Ectodermal cell (in vitro differentiated cells): Measurements from ENCODE around the gene SRSF2.
"Not testable (repeated sequence)": the region's sequence is repeated elsewhere in the genome, so short reads cannot be mapped to it uniquely, and the experiment has no call there.

ENCODE experiments used
- H3K27ac ChIP-seq: 2 replicates; pipeline ENCODE4 v1.7.0; 2013; ENCODE audit warnings: mild to moderate bottlenecking, low read depth, low read length; ENCODE audit not compliant: insufficient read depth, poor library complexity, severe bottlenecking
- H3K27me3 ChIP-seq: 2 replicates; pipeline ENCODE4 v1.7.0; 2013; ENCODE audit warnings: mild to moderate bottlenecking, low read length; ENCODE audit not compliant: insufficient read depth, control insufficient read depth, poor library complexity, severe bottlenecking
- H3K36me3 ChIP-seq: one replicate; pipeline ENCODE4 v1.7.0; 2013; ENCODE audit warnings: low read length; ENCODE audit not compliant: control insufficient read depth, insufficient read depth
- H3K4me1 ChIP-seq: one replicate; pipeline ENCODE4 v1.7.0; 2013; ENCODE audit warnings: low read length; ENCODE audit not compliant: control insufficient read depth, insufficient read depth
- H3K4me3 ChIP-seq: 2 replicates; pipeline ENCODE4 v1.7.0; 2013; ENCODE audit warnings: low read depth, low read length, control low read depth; ENCODE audit not compliant: insufficient read depth
- H3K9me3 ChIP-seq: 2 replicates; pipeline ENCODE4 v1.7.0; 2013; ENCODE audit warnings: mild to moderate bottlenecking, low read length, moderate library complexity; ENCODE audit not compliant: control insufficient read depth
- WGBS, 2 experiments: methylation state at CpG; one replicate each; pipeline ENCODE4 v1.1.7; 2013; ENCODE audit warnings: missing lambda C conversion rate in 2 of 2; 5-methylcytosine and 5-hydroxymethylcytosine counted together

SRSF2 gene

GRCh38 chr17:76701471-76701967, 35.6 kb downstream of the SRSF2 start:
- H3K27ac ChIP-seq = no peak overlapping the region

GRCh38 chr17:76700617-76701470, 36.3 kb downstream of the SRSF2 start:
- 58% methylated on average over 32 to 33 of the region's 33 CpGs for WGBS, 2 experiments
- H3K27me3 ChIP-seq = no peaks in the 10 kb centered on the region
- no peaks in the 10 kb centered on the region for H3K9me3 ChIP-seq
- H3K4me1 ChIP-seq = peaks cover 38% of the 10 kb centered on the region
- no peak overlapping the region for H3K4me3 ChIP-seq
- no peak overlapping the region for H3K27ac ChIP-seq
- H3K36me3 ChIP-seq = no peaks in the 10 kb centered on the region

More at GRCh38 chr17:76701471-76701967, 35.6 kb downstream of the SRSF2 start:
- WGBS, 2 experiments = 67 to 73% methylated on average over 11 of the region's 11 CpGs
- no peak overlapping the region for H3K4me3 ChIP-seq
- H3K36me3 ChIP-seq = no peaks in the 10 kb centered on the region
- H3K27me3 ChIP-seq = no peaks in the 10 kb centered on the region
- H3K9me3 ChIP-seq = no peaks in the 10 kb centered on the region
- H3K4me1 ChIP-seq = peaks cover 38% of the 10 kb centered on the region

- Histone ChIP-seq H3K27ac (no peak overlapping the region), H3K4me3 (no peak overlapping the region), H3K36me3 (no peaks in the 10 kb centered on the region), H3K4me1 (peaks cover 38% of the 10 kb centered on the region), H3K27me3 (no peaks in the 10 kb centered on the region), H3K9me3 (no peaks in the 10 kb centered on the region)
- WGBS, 2 experiments = 85 to 86% methylated on average over 8 of the region's 8 CpGs
These were observed 36.9 kb downstream of the SRSF2 start for GRCh38 chr17:76700270-76700616.

GRCh38 chr17:76698466-76698977, 38.6 kb downstream of the SRSF2 start:
- H3K27me3 ChIP-seq, H3K4me3 ChIP-seq, H3K36me3 ChIP-seq, H3K9me3 ChIP-seq, H3K27ac ChIP-seq: not testable (repeated sequence)
- peaks cover 38% of the 10 kb centered on the region for H3K4me1 ChIP-seq
- WGBS, 2 experiments = 90 to 94% methylated on average over 7 of the region's 7 CpGs

GRCh38 chr17:76697702-76698465, 39.2 kb downstream of the SRSF2 start:
- no peaks in the 10 kb centered on the region for H3K36me3 ChIP-seq
- H3K27ac ChIP-seq = no peak overlapping the region
- H3K9me3 ChIP-seq = no peaks in the 10 kb centered on the region
- peaks cover 38% of the 10 kb centered on the region for H3K4me1 ChIP-seq
- no peaks in the 10 kb centered on the region for H3K27me3 ChIP-seq
- WGBS, 2 experiments = 38 to 47% methylated on average over 17 of the region's 17 CpGs
- no peak overlapping the region for H3K4me3 ChIP-seq

- WGBS, 2 experiments = 87 to 88% methylated on average over 25 of the region's 25 CpGs
- Histone ChIP-seq H3K36me3 (no peaks in the 10 kb centered on the region), H3K4me1 (peaks cover 38% of the 10 kb centered on the region)
These were observed 40.1 kb downstream of the SRSF2 start for GRCh38 chr17:76696763-76697701.

GRCh38 chr17:76695059-76695831, 41.9 kb downstream of the SRSF2 start:
- Histone ChIP-seq H3K4me3 (no peak overlapping the region), H3K27me3 (no peaks in the 10 kb centered on the region), H3K36me3 (no peaks in the 10 kb centered on the region), H3K4me1 (peaks cover 24% of the 10 kb centered on the region), H3K27ac (no peak overlapping the region), H3K9me3 (no peaks in the 10 kb centered on the region)
- 90 to 92% methylated on average over 16 of the region's 16 CpGs for WGBS, 2 experiments

More at GRCh38 chr17:76696763-76697701, 40.1 kb downstream of the SRSF2 start:
- Histone ChIP-seq H3K27ac (no peak overlapping the region), H3K27me3 (no peaks in the 10 kb centered on the region), H3K4me3 (no peak overlapping the region), H3K9me3 (no peaks in the 10 kb centered on the region)

- Histone ChIP-seq H3K27ac (no peak overlapping the region), H3K27me3 (no peaks in the 10 kb centered on the region), H3K4me3 (no peak overlapping the region), H3K9me3 (no peaks in the 10 kb centered on the region), H3K36me3 (no peaks in the 10 kb centered on the region), H3K4me1 (no peaks in the 10 kb centered on the region)
- 94 to 96% methylated on average over 14 of the region's 14 CpGs for WGBS, 2 experiments
These were observed 45.5 kb downstream of the SRSF2 start for GRCh38 chr17:76691379-76692191.
